NB4 (cell line): Measurements from ENCODE around the gene IL10RB.

ENCODE experiments used
- MYC ChIP-seq: IDR thresholded peaks from 2 replicates; pipeline ENCODE4 v1.6.1; 2011; ENCODE audit warnings: low read depth, low read length
- POLR2A ChIP-seq: IDR thresholded peaks from 2 replicates; pipeline ENCODE4 v1.6.1; 2011; ENCODE audit warnings: mild to moderate bottlenecking; ENCODE audit not compliant: insufficient read length; ENCODE audit errors: extremely low read depth
- TF ChIP-seq, protein P1 (sequence below): IDR thresholded peaks from one replicate; pipeline ENCODE4 v1.5.1; 2012; ENCODE audit warnings: low read depth, low read length
- TF ChIP-seq, protein P2 (sequence below): IDR thresholded peaks from 2 replicates; pipeline ENCODE4 v1.6.1; 2011; ENCODE audit warnings: low read depth, low read length

DNA sequence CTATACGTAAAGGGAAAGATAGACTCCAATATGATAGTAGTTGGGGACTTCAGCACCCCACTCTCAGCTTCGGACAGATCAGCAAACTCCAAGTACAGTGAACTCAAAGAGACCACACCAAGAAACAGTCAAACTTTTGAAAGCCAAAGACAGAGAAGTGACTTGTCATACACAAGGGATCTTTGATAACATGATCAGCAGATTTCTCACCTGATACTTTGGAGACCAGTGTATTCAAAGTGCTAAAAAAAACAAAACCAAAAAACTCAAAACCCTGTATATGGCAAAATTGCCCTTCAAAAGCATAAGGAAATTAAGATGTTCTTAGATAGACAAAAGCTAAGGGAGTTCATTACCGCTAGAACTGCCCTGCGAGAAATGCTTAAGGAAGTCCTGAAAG, 68.0 kb downstream of the IL10RB start:
- TF ChIP-seq, protein P1, sequence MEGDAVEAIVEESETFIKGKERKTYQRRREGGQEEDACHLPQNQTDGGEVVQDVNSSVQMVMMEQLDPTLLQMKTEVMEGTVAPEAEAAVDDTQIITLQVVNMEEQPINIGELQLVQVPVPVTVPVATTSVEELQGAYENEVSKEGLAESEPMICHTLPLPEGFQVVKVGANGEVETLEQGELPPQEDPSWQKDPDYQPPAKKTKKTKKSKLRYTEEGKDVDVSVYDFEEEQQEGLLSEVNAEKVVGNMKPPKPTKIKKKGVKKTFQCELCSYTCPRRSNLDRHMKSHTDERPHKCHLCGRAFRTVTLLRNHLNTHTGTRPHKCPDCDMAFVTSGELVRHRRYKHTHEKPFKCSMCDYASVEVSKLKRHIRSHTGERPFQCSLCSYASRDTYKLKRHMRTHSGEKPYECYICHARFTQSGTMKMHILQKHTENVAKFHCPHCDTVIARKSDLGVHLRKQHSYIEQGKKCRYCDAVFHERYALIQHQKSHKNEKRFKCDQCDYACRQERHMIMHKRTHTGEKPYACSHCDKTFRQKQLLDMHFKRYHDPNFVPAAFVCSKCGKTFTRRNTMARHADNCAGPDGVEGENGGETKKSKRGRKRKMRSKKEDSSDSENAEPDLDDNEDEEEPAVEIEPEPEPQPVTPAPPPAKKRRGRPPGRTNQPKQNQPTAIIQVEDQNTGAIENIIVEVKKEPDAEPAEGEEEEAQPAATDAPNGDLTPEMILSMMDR: no peak
- no peak for TF ChIP-seq POLR2A
- TF ChIP-seq, protein P2, sequence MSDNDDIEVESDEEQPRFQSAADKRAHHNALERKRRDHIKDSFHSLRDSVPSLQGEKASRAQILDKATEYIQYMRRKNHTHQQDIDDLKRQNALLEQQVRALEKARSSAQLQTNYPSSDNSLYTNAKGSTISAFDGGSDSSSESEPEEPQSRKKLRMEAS: no peak
- no peak for TF ChIP-seq MYC
